Mesenchymal stem cell (in vitro differentiated cells and primary cell): Measurements from ENCODE around the gene GRIP1.

Source experiments
- DNase-seq: peaks from one replicate; pipeline ENCODE4 v3.0.0-alpha.2; 2013
- H2AFZ ChIP-seq: one replicate; pipeline ENCODE4 v1.6.1; 2013; ENCODE audit warnings: low read depth, mild to moderate bottlenecking, control low read depth, inconsistent platforms, low read length, moderate library complexity
- H2AK5ac ChIP-seq: 2 replicates; pipeline ENCODE4 v1.6.1; 2013; ENCODE audit warnings: low read length, moderate library complexity, mild to moderate bottlenecking, inconsistent platforms; ENCODE audit not compliant: severe bottlenecking
- H2BK120ac ChIP-seq: one replicate; pipeline ENCODE4 v1.6.1; 2013; ENCODE audit warnings: low read depth, mild to moderate bottlenecking, inconsistent platforms, low read length, moderate library complexity
- H2BK12ac ChIP-seq, 2 experiments: one replicate each; pipeline ENCODE4 v1.6.1; 2013; ENCODE audit warnings: inconsistent platforms in 2 of 2, low read length in 2 of 2, mild to moderate bottlenecking in 2 of 2, moderate library complexity in 2 of 2, control low read depth in 1 of 2
- H2BK15ac ChIP-seq: one replicate; pipeline ENCODE4 v1.6.1; 2013; ENCODE audit warnings: mild to moderate bottlenecking, low read depth, inconsistent platforms; ENCODE audit not compliant: poor library complexity, severe bottlenecking
- H2BK5ac ChIP-seq: 2 replicates; pipeline ENCODE4 v1.6.1; 2013; ENCODE audit warnings: low read depth, mild to moderate bottlenecking, low read length, control low read depth, inconsistent platforms; ENCODE audit not compliant: poor library complexity, severe bottlenecking
- H3K14ac ChIP-seq, 2 experiments: one replicate each; pipeline ENCODE4 v1.6.1; 2013; ENCODE audit warnings: inconsistent platforms in 2 of 2, low read length in 2 of 2, control low read depth in 1 of 2, mild to moderate bottlenecking in 1 of 2, moderate library complexity in 1 of 2
- H3K18ac ChIP-seq, 2 experiments: one replicate each; pipeline ENCODE4 v1.6.1; 2013; ENCODE audit warnings: inconsistent platforms in 2 of 2, low read length in 2 of 2, control low read depth in 1 of 2, low read depth in 1 of 2, mild to moderate bottlenecking in 1 of 2
- H3K23ac ChIP-seq, 2 experiments: one replicate each; pipeline ENCODE4 v1.6.1; 2013; ENCODE audit warnings: inconsistent platforms in 2 of 2, low read length in 2 of 2, mild to moderate bottlenecking in 2 of 2, moderate library complexity in 2 of 2, control low read depth in 1 of 2
- H3K27ac ChIP-seq: 2 replicates; pipeline ENCODE4 v1.5.1; 2013; ENCODE audit warnings: mild to moderate bottlenecking, moderate library complexity, low read length, control low read depth, inconsistent platforms; ENCODE audit not compliant: poor library complexity, severe bottlenecking
- H3K27me3 ChIP-seq, 2 experiments: 2 replicates each; pipeline versions ENCODE4 v1.6.1 to v1.7.0; 2013; ENCODE audit warnings: low read length in 2 of 2, mild to moderate bottlenecking in 2 of 2, moderate library complexity in 2 of 2, control low read depth in 1 of 2, inconsistent platforms in 1 of 2; ENCODE audit not compliant: control insufficient read depth in 1 of 2, insufficient read depth in 1 of 2
- H3K36me3 ChIP-seq, 2 experiments: 2 replicates each; pipeline versions ENCODE4 v1.6.1 to v1.7.0; 2013; ENCODE audit warnings: low read length in 2 of 2, control low read depth in 1 of 2, inconsistent platforms in 1 of 2, low read depth in 1 of 2, mild to moderate bottlenecking in 1 of 2; ENCODE audit not compliant: insufficient read depth in 2 of 2, control insufficient read depth in 1 of 2
- H3K4ac ChIP-seq, 2 experiments: one replicate each; pipeline ENCODE4 v1.6.1; 2013; ENCODE audit warnings: inconsistent platforms in 2 of 2, low read length in 2 of 2, mild to moderate bottlenecking in 2 of 2, moderate library complexity in 2 of 2, control low read depth in 1 of 2, low read depth in 1 of 2
- H3K4me1 ChIP-seq: 2 replicates; pipeline ENCODE4 v1.6.1; 2013; ENCODE audit warnings: low read depth, low read length, control low read depth; ENCODE audit not compliant: control insufficient read depth, insufficient read depth
- H3K4me2 ChIP-seq: 2 replicates; pipeline ENCODE4 v1.6.1; 2013; ENCODE audit warnings: low read length, mild to moderate bottlenecking, inconsistent platforms; ENCODE audit not compliant: poor library complexity, severe bottlenecking
- H3K4me3 ChIP-seq, 2 experiments: 2 replicates each; pipeline versions ENCODE4 v1.5.1 to v1.7.0; 2013; ENCODE audit warnings: low read length in 2 of 2, mild to moderate bottlenecking in 2 of 2, control low read depth in 1 of 2, low read depth in 1 of 2; ENCODE audit not compliant: insufficient read depth in 1 of 2
- H3K79me1 ChIP-seq: replicated peaks from 2 replicates; pipeline ENCODE4 v1.6.1; 2013; ENCODE audit warnings: mild to moderate bottlenecking, control low read depth, low read length, inconsistent platforms; ENCODE audit not compliant: poor library complexity, severe bottlenecking
- H3K9ac ChIP-seq: 2 replicates; pipeline ENCODE4 v1.7.0; 2013; ENCODE audit warnings: mild to moderate bottlenecking, low read length, moderate library complexity
- H3K9me3 ChIP-seq: 2 replicates; pipeline ENCODE4 v1.7.0; 2013; ENCODE audit warnings: mild to moderate bottlenecking, low read length; ENCODE audit not compliant: control insufficient read depth
- H4K8ac ChIP-seq: one replicate; pipeline ENCODE4 v1.6.1; 2013; ENCODE audit warnings: inconsistent platforms, mild to moderate bottlenecking, low read length, moderate library complexity
- H4K91ac ChIP-seq: one replicate; pipeline ENCODE4 v1.6.1; 2013; ENCODE audit warnings: mild to moderate bottlenecking, low read length, inconsistent platforms
- WGBS: methylation state at CpG from one replicate; pipeline ENCODE4 v1.1.7; 2013; ENCODE audit warnings: mixed read lengths; 5-methylcytosine and 5-hydroxymethylcytosine counted together

The GRIP1 gene

DNA sequence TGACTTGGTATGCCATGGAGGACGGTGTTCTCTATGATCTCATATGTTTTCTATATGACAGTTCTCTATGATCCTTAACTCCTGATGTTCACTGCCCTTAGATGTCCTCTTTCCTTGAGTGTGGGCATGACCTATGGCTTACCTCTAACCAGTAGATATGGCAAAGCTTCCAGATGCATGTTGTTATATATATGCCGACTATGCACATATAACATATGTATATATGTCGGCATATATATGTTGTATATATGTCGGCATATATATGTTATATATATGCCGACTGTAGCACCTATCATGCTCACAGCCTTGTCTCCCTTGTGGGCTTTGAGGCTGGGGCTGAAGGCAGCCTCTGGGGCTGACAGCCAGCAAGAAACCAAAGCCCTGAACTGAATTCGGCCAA is 106.0 kb downstream of the GRIP1 start:
- Histone ChIP-seq H2BK120ac (no peak overlapping the region), H3K27ac (no peak overlapping the region), H3K14ac (no peak overlapping the region), H2BK15ac (no peak overlapping the region), H3K4me2 (no peak overlapping the region), H3K4ac (no peak overlapping the region), H2AK5ac (no peak overlapping the region), H4K8ac (no peak overlapping the region), H3K79me1 (no peaks in the 10 kb centered on the region), H3K36me3 (no peaks in the 10 kb centered on the region), H2AFZ (no peak overlapping the region), H3K18ac (no peak overlapping the region), H3K27me3 (peaks cover 0 to 13% of the 10 kb centered on the region in 2 experiments), H3K9me3 (no peaks in the 10 kb centered on the region), H3K4me1 (no peaks in the 10 kb centered on the region), H2BK12ac (no peak overlapping the region), H3K23ac (no peak overlapping the region), H3K4me3 (no peak overlapping the region), H2BK5ac (no peak overlapping the region), H4K91ac (no peak overlapping the region), H3K9ac (no peak overlapping the region)
- DNase-seq, result no peak
- WGBS, result 95% methylated on average over 3 of the region's 6 CpGs

DNA sequence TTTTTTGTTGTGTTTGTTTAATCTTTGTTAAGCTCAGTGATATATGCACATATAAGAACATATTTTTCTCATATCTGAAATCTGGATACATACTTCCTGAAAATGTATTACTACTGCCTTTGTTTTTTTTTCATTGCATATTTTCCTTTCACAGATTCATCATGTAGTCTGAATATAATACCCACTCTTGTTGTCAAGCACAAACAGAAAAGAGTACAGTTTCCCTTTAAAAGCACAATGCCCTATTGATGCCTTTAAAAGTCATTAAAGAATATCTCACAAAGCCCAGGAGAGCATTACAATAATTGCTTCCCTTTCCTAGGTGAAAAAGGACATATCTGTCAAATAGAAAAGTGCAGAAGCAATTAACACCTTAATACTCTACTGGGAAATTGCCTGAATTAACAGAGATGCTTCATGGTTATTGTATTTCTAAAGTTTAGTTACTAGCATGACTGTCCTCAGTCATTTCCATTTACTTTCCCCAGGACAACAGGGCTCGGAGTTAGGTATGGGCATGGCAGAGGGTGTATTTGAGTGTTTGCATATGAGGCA is 107.4 kb downstream of the GRIP1 start:
- peaks cover 0 to 13% of the 10 kb centered on the region in 2 experiments for H3K27me3 ChIP-seq
- no peak overlapping the region for H2BK12ac ChIP-seq
- no peak overlapping the region for H2BK120ac ChIP-seq
- no peak overlapping the region for H4K8ac ChIP-seq
- H2AK5ac ChIP-seq, result no peak overlapping the region
- H3K4me1 ChIP-seq, result no peaks in the 10 kb centered on the region
- H3K4me2 ChIP-seq, result no peak overlapping the region
- no peak overlapping the region for H2BK15ac ChIP-seq
- H3K14ac ChIP-seq, result no peak overlapping the region
- no peak overlapping the region for H3K18ac ChIP-seq
- WGBS, result 60% methylated on average over 1 of the region's 1 CpG
- no peaks in the 10 kb centered on the region for H3K9me3 ChIP-seq
- H3K27ac ChIP-seq, result no peak overlapping the region
- H2AFZ ChIP-seq, result no peak overlapping the region
- no peaks in the 10 kb centered on the region for H3K36me3 ChIP-seq
- H3K4me3 ChIP-seq, result no peak overlapping the region
- H3K79me1 ChIP-seq, result no peaks in the 10 kb centered on the region
- no peak overlapping the region for H2BK5ac ChIP-seq
- no peak overlapping the region for H3K23ac ChIP-seq
- H4K91ac ChIP-seq, result no peak overlapping the region
- no peak overlapping the region for H3K4ac ChIP-seq
- no peak overlapping the region for H3K9ac ChIP-seq
- DNase-seq, result no peak

DNA sequence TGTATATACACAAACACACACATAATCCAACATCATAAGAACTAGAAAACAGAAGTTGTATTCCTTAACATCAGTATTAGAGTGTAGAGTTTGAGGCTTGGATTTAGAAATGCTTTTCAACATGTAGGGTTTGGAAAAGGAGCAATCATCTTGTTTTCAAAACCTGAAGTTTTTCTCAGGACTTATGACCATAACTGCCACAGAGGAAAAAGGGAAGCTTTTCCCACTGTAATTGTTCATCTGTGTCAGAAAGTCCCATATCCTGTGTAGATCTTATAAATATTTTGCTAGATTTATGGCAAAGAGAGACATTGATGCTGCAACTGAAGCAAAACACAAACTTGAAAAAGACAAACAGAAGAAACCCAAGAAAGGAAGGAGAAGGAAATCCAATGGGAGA is 115.7 kb downstream of the GRIP1 start:
- H3K4ac ChIP-seq, result no peak overlapping the region
- no peak overlapping the region for H2BK15ac ChIP-seq
- no peak overlapping the region for H4K91ac ChIP-seq
- H3K36me3 ChIP-seq, result no peaks in the 10 kb centered on the region
- H3K9ac ChIP-seq, result no peak overlapping the region
- H3K4me3 ChIP-seq, result no peak overlapping the region
- no peak overlapping the region for H3K23ac ChIP-seq
- H3K27ac ChIP-seq, result no peak overlapping the region
- DNase-seq, result no peak
- H4K8ac ChIP-seq, result no peak overlapping the region
- H2BK5ac ChIP-seq, result no peak overlapping the region
- no peaks in the 10 kb centered on the region for H3K27me3 ChIP-seq
- no peak overlapping the region for H2BK12ac ChIP-seq
- no peak overlapping the region for H3K14ac ChIP-seq
- no peaks in the 10 kb centered on the region for H3K4me1 ChIP-seq
- H3K4me2 ChIP-seq, result no peak overlapping the region
- no peak overlapping the region for H3K18ac ChIP-seq
- no peak overlapping the region for H2AK5ac ChIP-seq
- no peaks in the 10 kb centered on the region for H3K79me1 ChIP-seq
- no peak overlapping the region for H2BK120ac ChIP-seq
- peaks cover 15% of the 10 kb centered on the region for H3K9me3 ChIP-seq
- H2AFZ ChIP-seq, result no peak overlapping the region

DNA sequence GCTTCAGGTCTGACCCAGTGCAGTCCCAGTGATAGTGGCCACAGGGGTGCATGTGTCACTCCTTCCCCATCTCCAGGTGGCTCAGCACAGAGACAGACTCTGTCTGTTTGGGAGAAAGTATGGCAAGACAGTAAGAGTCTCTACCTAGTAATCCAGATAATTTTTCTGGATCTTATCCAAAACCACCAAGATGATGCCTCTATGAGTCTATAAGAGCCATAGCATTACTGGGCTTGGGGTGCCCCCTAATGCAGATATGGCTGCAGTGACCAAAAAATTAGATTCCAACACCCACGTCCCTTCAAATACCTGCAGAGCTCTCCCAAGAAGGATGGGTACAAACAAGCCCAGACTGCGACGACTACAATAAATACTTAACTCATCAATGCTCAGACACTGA is 123.8 kb downstream of the GRIP1 start:
- H4K91ac ChIP-seq, result no peak overlapping the region

More for the DNA sequence above, 123.8 kb downstream of the GRIP1 start:
- no peak overlapping the region for H3K9ac ChIP-seq
- no peaks in the 10 kb centered on the region for H3K36me3 ChIP-seq
- H3K27me3 ChIP-seq, result no peaks in the 10 kb centered on the region
- 85% methylated on average over 3 of the region's 3 CpGs for WGBS
- no peak overlapping the region for H3K4me3 ChIP-seq
- H3K4ac ChIP-seq, result no peak overlapping the region
- no peak overlapping the region for H2BK12ac ChIP-seq
- no peaks in the 10 kb centered on the region for H3K9me3 ChIP-seq
- no peak for DNase-seq
- no peaks in the 10 kb centered on the region for H3K4me1 ChIP-seq
- H2BK5ac ChIP-seq, result no peak overlapping the region
- no peak overlapping the region for H3K18ac ChIP-seq
- no peak overlapping the region for H3K27ac ChIP-seq
- H3K14ac ChIP-seq, result no peak overlapping the region
- no peak overlapping the region for H4K8ac ChIP-seq
- no peak overlapping the region for H2AFZ ChIP-seq
- no peak overlapping the region for H2BK15ac ChIP-seq
- H3K79me1 ChIP-seq, result no peaks in the 10 kb centered on the region
- no peak overlapping the region for H3K4me2 ChIP-seq
- no peak overlapping the region for H2BK120ac ChIP-seq
- no peak overlapping the region for H3K23ac ChIP-seq
- H2AK5ac ChIP-seq, result no peak overlapping the region
